22Rv1 (cell line): ENCODE measurements around the gene FKBP5.

Experiments used
- CTCF ChIP-seq: fragments of 450-650 bp; IDR thresholded peaks from 2 replicates; pipeline ENCODE4 v1.5.1; 2017; ENCODE audit warnings: mild to moderate bottlenecking
- ZFX ChIP-seq: fragments of 450-650 bp; IDR thresholded peaks from 2 replicates; pipeline ENCODE4 v1.6.1; 2017; ENCODE audit warnings: antibody characterized with exemption, borderline replicate concordance

DNA sequence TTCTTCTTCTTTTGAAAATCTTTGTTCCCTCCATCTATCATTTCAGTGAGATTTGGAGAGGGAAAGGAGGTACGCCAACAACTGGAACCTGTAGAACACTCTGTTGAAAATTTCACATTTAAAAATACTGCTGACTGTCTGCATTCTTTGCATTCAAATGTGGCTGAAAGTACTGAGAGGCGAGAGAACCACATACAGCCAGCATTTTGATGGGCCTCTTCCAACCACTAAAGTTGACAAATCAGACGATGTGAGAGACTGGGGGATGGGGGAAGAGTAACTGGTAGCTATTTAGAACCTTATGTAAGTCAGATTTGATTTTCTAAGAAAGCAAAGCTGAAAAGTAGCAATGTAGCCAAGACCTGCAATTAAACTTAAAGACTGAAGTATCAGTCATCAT is 77.5 kb downstream of the FKBP5 start:
- TF ChIP-seq CTCF, result no peak
- TF ChIP-seq ZFX, result no peak
